Measurements from ENCODE around the gene GALNT10.

GALNT10 gene

GRCh38 chr5:154317916-154318315 lies 127.4 kb downstream of the GALNT10 start:
- POLR2A ChIA-PET: no interaction called here
- no peak for TF ChIP-seq CTCF (IDR thresholded peaks at IDR 0.05; ENCODE audit: control extremely low read depth, extremely low read depth, low read depth, missing control alignments)
- CTCF ChIA-PET: interaction anchor here (0.8 to 2.3 kb wide), 4 partner anchors 10 to 87 kb away, joined by 3 to 6 read pairs (median 4); no protein-coding TSS in a partner anchor
- DNase-seq (ENCODE audit: extremely low spot score): no peak

GRCh38 chr5:154318691-154319090 lies 128.2 kb downstream of the GALNT10 start:
- CTCF ChIA-PET: interaction anchor here (0.8 to 2.3 kb wide), 2 partner anchors 9 to 14 kb away, joined by 3 to 6 read pairs; no protein-coding TSS in a partner anchor

GRCh38 chr5:154319736-154320135 lies 129.2 kb downstream of the GALNT10 start:
- CTCF ChIA-PET: no interaction called here
- TF ChIP-seq CTCF (IDR thresholded peaks at IDR 0.05; ENCODE audit: control extremely low read depth, extremely low read depth, low read depth, missing control alignments): no peak
- no peak for DNase-seq (ENCODE audit: extremely low spot score)
- POLR2A ChIA-PET: no interaction called here

More at GRCh38 chr5:154318691-154319090, 128.2 kb downstream of the GALNT10 start:
- DNase-seq (ENCODE audit: extremely low spot score): no peak
- POLR2A ChIA-PET: no interaction called here
- no peak for TF ChIP-seq CTCF (IDR thresholded peaks at IDR 0.05; ENCODE audit: control extremely low read depth, extremely low read depth, low read depth, missing control alignments)

- CTCF ChIA-PET: interaction anchor here (1.0 to 1.7 kb wide), 3 partner anchors 24 to 84 kb away, joined by 3 to 4 read pairs (median 4); no protein-coding TSS in a partner anchor
- no peak for TF ChIP-seq CTCF (IDR thresholded peaks at IDR 0.05; ENCODE audit: control extremely low read depth, extremely low read depth, low read depth, missing control alignments)
Measured at GRCh38 chr5:154320224-154321089, 129.9 kb downstream of the GALNT10 start.

GRCh38 chr5:154321546-154321945 lies 131.0 kb downstream of the GALNT10 start:
- CTCF ChIA-PET: interaction anchor here (0.8 to 1.7 kb wide), 6 partner anchors 9 to 85 kb away, joined by 3 to 6 read pairs (median 4); no protein-coding TSS in a partner anchor
- no peak for DNase-seq (ENCODE audit: extremely low spot score)
- POLR2A ChIA-PET: no interaction called here
- TF ChIP-seq CTCF (IDR thresholded peaks at IDR 0.05; ENCODE audit: control extremely low read depth, extremely low read depth, low read depth, missing control alignments): no peak

More at GRCh38 chr5:154320224-154321089, 129.9 kb downstream of the GALNT10 start:
- POLR2A ChIA-PET: no interaction called here
- DNase-seq (ENCODE audit: extremely low spot score): no peak

- DNase-seq (ENCODE audit: extremely low spot score): no peak
- no peak for TF ChIP-seq CTCF (IDR thresholded peaks at IDR 0.05; ENCODE audit: control extremely low read depth, extremely low read depth, low read depth, missing control alignments)
- ChIA-PET POLR2A (no interaction called here), CTCF (interaction anchor here (1.5 to 3.4 kb wide), 5 partner anchors 10 to 81 kb away, joined by 3 to 12 read pairs (median 5); no protein-coding TSS in a partner anchor)
Measured at GRCh38 chr5:154324033-154324432, 133.5 kb downstream of the GALNT10 start.
